HEK293 (cell line): ENCODE measurements around the gene POU2AF1.

Experiments
- CTCF ChIA-PET: fragments of 350-600 bp; formaldehyde crosslinking; extraction: SDS; loops from one replicate; lab custom pipeline; 2021; ENCODE audit warnings: antibody characterized with exemption; lab: Yijun Ruan, JAX
- POLR2A ChIA-PET: fragments of 300-600 bp; formaldehyde crosslinking; extraction: SDS; loops from one replicate; lab custom pipeline; 2020; ENCODE audit warnings: antibody characterized with exemption, inconsistent platforms; lab: Yijun Ruan, JAX
- H3K27ac ChIP-seq: fragments of 200-500 bp; sonication (Bioruptor generic); 2 replicates; pipeline ENCODE4 v1.5.1; 2014; ENCODE audit warnings: low read depth, low read length, control low read depth, inconsistent platforms; ENCODE audit errors: extremely low read depth
- H3K36me3 ChIP-seq, 2 experiments: fragments of 200-500 bp in 1 of 2; sonication (Bioruptor generic) in 1 of 2; 1 replicate in 1 of 2; 2 replicates in 1 of 2; pipeline ENCODE4 v1.5.1; 2014 to 2017; ENCODE audit warnings: inconsistent platforms in 2 of 2, low read length in 2 of 2; ENCODE audit not compliant: control insufficient read depth in 2 of 2, insufficient read depth in 1 of 2
- H3K4me1 ChIP-seq: fragments of 200-500 bp; sonication (Bioruptor generic); 2 replicates; pipeline ENCODE4 v1.5.1; 2014; ENCODE audit warnings: mild to moderate bottlenecking, low read length, inconsistent platforms; ENCODE audit not compliant: control insufficient read depth, insufficient read depth
- H3K4me3 ChIP-seq: 2 replicates; pipeline ENCODE4 v1.5.1; 2011; ENCODE audit warnings: low read depth, mild to moderate bottlenecking, control low read depth, low read length, moderate library complexity
- H3K9me3 ChIP-seq: fragments of 200-500 bp; sonication (Bioruptor generic); 2 replicates; pipeline ENCODE4 v1.5.1; 2014; ENCODE audit warnings: low read depth, low read length, inconsistent platforms; ENCODE audit not compliant: control insufficient read depth, insufficient read depth
- BCL11A ChIP-seq: fragments of 450-650 bp; formaldehyde crosslinking; IDR thresholded peaks from 2 replicates; pipeline ENCODE4 v1.5.1; 2016; ENCODE audit warnings: low read depth, missing biosample characterization, missing genetic modification characterization
- GFI1B ChIP-seq: fragments of 450-650 bp; formaldehyde crosslinking; IDR thresholded peaks from 2 replicates; pipeline ENCODE4 v1.5.1; 2016; ENCODE audit warnings: missing biosample characterization, missing genetic modification characterization
- HOXD13 ChIP-seq: sonication (generic); formaldehyde crosslinking; IDR thresholded peaks from 2 replicates; pipeline ENCODE4 v1.8.0; 2022; ENCODE audit warnings: missing genetic modification reagents, borderline replicate concordance
- INSM2 ChIP-seq: fragments of 450-650 bp; formaldehyde crosslinking; IDR thresholded peaks from 2 replicates; pipeline ENCODE4 v1.5.1; 2016; ENCODE audit warnings: missing biosample characterization, missing genetic modification characterization
- KLF9 ChIP-seq: fragments of 450-650 bp; formaldehyde crosslinking; IDR thresholded peaks from 2 replicates; pipeline ENCODE4 v1.5.1; 2016; ENCODE audit warnings: missing biosample characterization, missing genetic modification characterization, low read depth
- SCRT2 ChIP-seq: fragments of 450-650 bp; formaldehyde crosslinking; IDR thresholded peaks from 2 replicates; pipeline ENCODE4 v1.5.1; 2016; ENCODE audit warnings: missing biosample characterization, missing genetic modification characterization
- SETDB1 ChIP-seq: IDR thresholded peaks from one replicate; pipeline ENCODE4 v1.6.1; 2017; ENCODE audit warnings: mild to moderate bottlenecking, low read length, moderate library complexity, mixed read lengths; ENCODE audit not compliant: insufficient read length
- YY1 ChIP-seq: fragments of 450-650 bp; formaldehyde crosslinking; IDR thresholded peaks from 2 replicates; pipeline ENCODE4 v1.5.1; 2018; ENCODE audit warnings: missing biosample characterization, missing genetic modification characterization
- ZBTB26 ChIP-seq: fragments of 450-650 bp; formaldehyde crosslinking; optimal IDR thresholded peaks from 2 replicates; pipeline ENCODE3; 2016; ENCODE audit warnings: missing biosample characterization, mild to moderate bottlenecking, missing genetic modification characterization
- ZBTB48 ChIP-seq: fragments of 450-650 bp; formaldehyde crosslinking; IDR thresholded peaks from 2 replicates; pipeline ENCODE4 v1.5.1; 2016; ENCODE audit warnings: missing biosample characterization, missing genetic modification characterization
- ZNF132 ChIP-seq: fragments of 450-650 bp; formaldehyde crosslinking; IDR thresholded peaks from 2 replicates; pipeline ENCODE4 v1.5.1; 2017; ENCODE audit warnings: missing biosample characterization, missing genetic modification characterization, borderline replicate concordance
- ZNF174 ChIP-seq: fragments of 450-650 bp; formaldehyde crosslinking; IDR thresholded peaks from 2 replicates; pipeline ENCODE4 v1.5.0; 2017; ENCODE audit warnings: missing biosample characterization, mild to moderate bottlenecking, missing genetic modification characterization
- ZNF175 ChIP-seq: fragments of 450-650 bp; formaldehyde crosslinking; IDR thresholded peaks from 2 replicates; pipeline ENCODE4 v1.5.1; 2016; ENCODE audit warnings: missing biosample characterization, missing genetic modification characterization
- ZNF18 ChIP-seq: fragments of 450-650 bp; formaldehyde crosslinking; IDR thresholded peaks from 2 replicates; pipeline ENCODE4 v1.5.1; 2016; ENCODE audit warnings: missing biosample characterization, missing genetic modification characterization
- ZNF223 ChIP-seq: fragments of 450-650 bp; formaldehyde crosslinking; IDR thresholded peaks from 2 replicates; pipeline ENCODE4 v1.5.1; 2016; ENCODE audit warnings: missing biosample characterization, missing genetic modification characterization
- ZNF24 ChIP-seq: fragments of 450-650 bp; formaldehyde crosslinking; IDR thresholded peaks from 2 replicates; pipeline ENCODE4 v1.5.1; 2016; ENCODE audit warnings: missing biosample characterization, missing genetic modification characterization
- ZNF274 ChIP-seq, 2 experiments: fragments of 200-500 bp in 1 of 2; fragments of 450-650 bp in 1 of 2; sonication (Bioruptor generic) in 1 of 2; formaldehyde crosslinking in 1 of 2; IDR thresholded peaks; 2 replicates each; pipeline versions ENCODE4 v1.5.1 to v1.6.1; 2014 to 2016; ENCODE audit warnings: borderline replicate concordance in 1 of 2, inconsistent platforms in 1 of 2, low read length in 1 of 2, missing biosample characterization in 1 of 2, missing genetic modification characterization in 1 of 2
- ZNF292 ChIP-seq: fragments of 450-650 bp; formaldehyde crosslinking; IDR thresholded peaks from 2 replicates; pipeline ENCODE4 v1.5.1; 2016; ENCODE audit warnings: low read depth, missing biosample characterization, missing genetic modification characterization, borderline replicate concordance
- ZNF398 ChIP-seq: fragments of 450-650 bp; formaldehyde crosslinking; IDR thresholded peaks from 2 replicates; pipeline ENCODE4 v1.5.1; 2017; ENCODE audit warnings: missing biosample characterization, missing genetic modification characterization
- ZNF48 ChIP-seq: fragments of 450-650 bp; formaldehyde crosslinking; IDR thresholded peaks from 2 replicates; pipeline ENCODE4 v1.5.1; 2016; ENCODE audit warnings: missing biosample characterization, missing genetic modification characterization
- ZNF501 ChIP-seq: fragments of 450-650 bp; formaldehyde crosslinking; IDR thresholded peaks from 2 replicates; pipeline ENCODE4 v1.5.1; 2016; ENCODE audit warnings: missing biosample characterization, missing genetic modification characterization
- ZNF645 ChIP-seq: fragments of 450-650 bp; formaldehyde crosslinking; IDR thresholded peaks from 2 replicates; pipeline ENCODE4; 2016; ENCODE audit warnings: missing biosample characterization, missing genetic modification characterization
- ZNF664 ChIP-seq: fragments of 450-650 bp; formaldehyde crosslinking; IDR thresholded peaks from 2 replicates; pipeline ENCODE4 v1.5.1; 2016; ENCODE audit warnings: missing biosample characterization, missing genetic modification characterization
- ZNF704 ChIP-seq: fragments of 450-650 bp; formaldehyde crosslinking; IDR thresholded peaks from 2 replicates; pipeline ENCODE4 v1.5.1; 2016; ENCODE audit warnings: missing biosample characterization, missing genetic modification characterization
- ZNF76 ChIP-seq: fragments of 450-650 bp; formaldehyde crosslinking; IDR thresholded peaks from 2 replicates; pipeline ENCODE4; 2016; ENCODE audit warnings: low read depth, missing biosample characterization, missing genetic modification characterization, borderline replicate concordance
- ZNF791 ChIP-seq: fragments of 450-650 bp; formaldehyde crosslinking; IDR thresholded peaks from 2 replicates; pipeline ENCODE4 v1.5.1; 2016; ENCODE audit warnings: missing biosample characterization, missing genetic modification characterization
- ZSCAN16 ChIP-seq: fragments of 450-650 bp; formaldehyde crosslinking; IDR thresholded peaks from 2 replicates; pipeline ENCODE4 v1.5.1; 2016; ENCODE audit warnings: missing biosample characterization, missing genetic modification characterization
- ZSCAN4 ChIP-seq: fragments of 450-650 bp; formaldehyde crosslinking; IDR thresholded peaks from 2 replicates; pipeline ENCODE4 v1.5.1; 2017; ENCODE audit warnings: missing biosample characterization, missing genetic modification characterization

The POU2AF1 gene

GRCh38 chr11:111412293-111412692, 33.2 kb upstream of the POU2AF1 start:
- Histone ChIP-seq H3K9me3 (no peaks in the 10 kb centered on the region), H3K4me3 (no peak overlapping the region), H3K4me1 (no peaks in the 10 kb centered on the region), H3K36me3 (no peaks in the 10 kb centered on the region), H3K27ac (no peak overlapping the region)
- CTCF ChIA-PET, result interaction anchor here (1.0 kb wide), 1 partner anchor 11 kb away, joined by 5 read pairs; no protein-coding TSS in a partner anchor
- POLR2A ChIA-PET, result no interaction called here
- TF ChIP-seq ZNF398 (tag by site-specific recombination) (no peak), ZNF18 (tag by site-specific recombination) (no peak), KLF9 (no peak), INSM2 (tag by site-specific recombination) (no peak), ZNF223 (no peak), ZSCAN4 (tag by site-specific recombination) (no peak), ZNF132 (tag by site-specific recombination) (no peak), BCL11A (tag by site-specific recombination) (no peak), ZBTB26 (no peak), ZNF664 (no peak), GFI1B (tag by site-specific recombination) (no peak), ZNF645 (tag by site-specific recombination) (no peak), ZNF76 (tag by site-specific recombination) (no peak), SCRT2 (tag by site-specific recombination) (no peak), ZNF24 (no peak), ZNF48 (no peak), ZNF292 (tag by site-specific recombination) (no peak)

- H3K4me1 ChIP-seq, result no peaks in the 10 kb centered on the region
- no peak overlapping the region for H3K4me3 ChIP-seq
- POLR2A ChIA-PET, result no interaction called here
- H3K36me3 ChIP-seq, result no peaks in the 10 kb centered on the region
- H3K27ac ChIP-seq, result no peak overlapping the region
- H3K9me3 ChIP-seq, result no peaks in the 10 kb centered on the region
- CTCF ChIA-PET, result interaction anchor here (1.0 kb wide), 1 partner anchor 12 kb away, joined by 5 read pairs; no protein-coding TSS in a partner anchor
- no peak for TF ChIP-seq ZNF501 (tag by site-specific recombination)
- no peak for TF ChIP-seq ZNF174 (tag by site-specific recombination)
- TF ChIP-seq ZBTB48 (tag by site-specific recombination), result no peak
- TF ChIP-seq ZNF274 (IDR thresholded peaks at IDR 0.05; ENCODE audit: low read length), result no peak
- no peak for TF ChIP-seq ZNF274 (tag by site-specific recombination; IDR thresholded peaks at IDR 0.05; ENCODE audit: borderline replicate concordance)
- no peak for TF ChIP-seq SETDB1
- no peak for TF ChIP-seq ZSCAN16
- TF ChIP-seq ZNF791, result no peak
- no peak for TF ChIP-seq ZNF175 (tag by site-specific recombination)
- no peak for TF ChIP-seq ZNF704
- TF ChIP-seq HOXD13, result no peak
- no peak for TF ChIP-seq YY1 (tag by site-specific recombination)
Observed at GRCh38 chr11:111411456-111411855, 32.4 kb upstream of the POU2AF1 start.
